ENCODE results near the gene SYT2. TPM values are rescaled to one million over a fixed set of nuclear protein-coding genes. Genes with fewer than 3 reads are reported as not detected.

Gene SYT2
- total RNA-seq, 1 donor from 2014 or later = 0.26 TPM

- H3K27ac ChIP-seq = no peak overlapping the region
- H3K27ac Mint-ChIP-seq = no peak overlapping the region
- no peak overlapping the region for H3K9ac ChIP-seq
Observed at GRCh38 chr1:202587859-202588485, 122.3 kb downstream of the SYT2 start.

GRCh38 chr1:202586871-202587270 is 123.4 kb downstream of the SYT2 start:
- peaks cover 5% of the 10 kb centered on the region for H3K27me3 Mint-ChIP-seq (ENCODE audit: insufficient read depth, low read depth)
- no peak overlapping the region for H3K27ac ChIP-seq
- H2AFZ ChIP-seq (replicated peaks) = no peak overlapping the region

More at GRCh38 chr1:202587859-202588485, 122.3 kb downstream of the SYT2 start:
- H3K4me2 ChIP-seq = no peak overlapping the region
- H3K4me3 Mint-ChIP-seq = no peak overlapping the region
- H3K9me3 Mint-ChIP-seq = no peaks in the 10 kb centered on the region
- DNase-seq (ENCODE audit: low spot score) = no peak
- no peak for TF ChIP-seq EZH2phosphoT487 (IDR thresholded peaks at IDR 0.05)
- no peak for TF ChIP-seq EZH2 (IDR thresholded peaks at IDR 0.05)
- TF ChIP-seq CTCF (IDR thresholded peaks at IDR 0.05) = no peak
- peaks cover 5% of the 10 kb centered on the region for H3K27me3 Mint-ChIP-seq (ENCODE audit: insufficient read depth, low read depth)
- H3K4me3 ChIP-seq = no peak overlapping the region
- no peaks in the 10 kb centered on the region for H3K36me3 ChIP-seq
- H3K4me1 Mint-ChIP-seq = peaks cover 29% of the 10 kb centered on the region
- peaks cover 9% of the 10 kb centered on the region for H3K4me1 ChIP-seq
- no peaks in the 10 kb centered on the region for H3K27me3 ChIP-seq
- H3K9me3 ChIP-seq (ENCODE audit: low read depth) = no peaks in the 10 kb centered on the region
- H4K20me1 ChIP-seq (ENCODE audit: low read depth) = no peaks in the 10 kb centered on the region
- no peaks in the 10 kb centered on the region for H3K79me2 ChIP-seq (ENCODE audit: low read depth)
- H3K36me3 Mint-ChIP-seq = no peaks in the 10 kb centered on the region
- no peak overlapping the region for H2AFZ ChIP-seq (replicated peaks)
- peaks cover 5% of the 10 kb centered on the region for H3F3A ChIP-seq (ENCODE audit: low read depth)

GRCh38 chr1:202586018-202586821 is 124.0 kb downstream of the SYT2 start:
- no peaks in the 10 kb centered on the region for H4K20me1 ChIP-seq (ENCODE audit: low read depth)
- peaks cover 9% of the 10 kb centered on the region for H3K4me1 ChIP-seq
- peak overlapping the region; percentile 29 for H3K4me2 ChIP-seq
- Mint-ChIP-seq H3K9me3 (no peaks in the 10 kb centered on the region), H3K36me3 (peaks cover 3% of the 10 kb centered on the region), H3K27ac (peak overlapping the region; percentile 88), H3K4me3 (no peak overlapping the region), H3K27me3 (ENCODE audit: insufficient read depth, low read depth) (peaks cover 5% of the 10 kb centered on the region), H3K4me1 (peaks cover 29% of the 10 kb centered on the region)
- no peak overlapping the region for H2AFZ ChIP-seq (replicated peaks)
- H3K27me3 ChIP-seq = no peaks in the 10 kb centered on the region
- TF ChIP-seq EZH2phosphoT487 (IDR thresholded peaks at IDR 0.05) (no peak), CTCF (IDR thresholded peaks at IDR 0.05) (no peak), EZH2 (IDR thresholded peaks at IDR 0.05) (no peak)
- H3K79me2 ChIP-seq (ENCODE audit: low read depth) = no peaks in the 10 kb centered on the region
- no peak for DNase-seq (ENCODE audit: low spot score)
- H3F3A ChIP-seq (ENCODE audit: low read depth) = peaks cover 5% of the 10 kb centered on the region
- H3K27ac ChIP-seq = no peak overlapping the region
- H3K9ac ChIP-seq = no peak overlapping the region
- H3K4me3 ChIP-seq = no peak overlapping the region
- H3K9me3 ChIP-seq (ENCODE audit: low read depth) = no peaks in the 10 kb centered on the region
- no peaks in the 10 kb centered on the region for H3K36me3 ChIP-seq

More at GRCh38 chr1:202586871-202587270, 123.4 kb downstream of the SYT2 start:
- Mint-ChIP-seq H3K9me3 (no peaks in the 10 kb centered on the region), H3K4me1 (peaks cover 29% of the 10 kb centered on the region), H3K36me3 (peaks cover 3% of the 10 kb centered on the region), H3K4me3 (no peak overlapping the region), H3K27ac (no peak overlapping the region)
- Histone ChIP-seq H3K4me3 (no peak overlapping the region), H4K20me1 (ENCODE audit: low read depth) (no peaks in the 10 kb centered on the region), H3K4me2 (no peak overlapping the region), H3K9ac (no peak overlapping the region), H3K27me3 (no peaks in the 10 kb centered on the region), H3K36me3 (no peaks in the 10 kb centered on the region), H3K4me1 (peaks cover 9% of the 10 kb centered on the region), H3K79me2 (ENCODE audit: low read depth) (no peaks in the 10 kb centered on the region), H3K9me3 (ENCODE audit: low read depth) (no peaks in the 10 kb centered on the region), H3F3A (ENCODE audit: low read depth) (peaks cover 5% of the 10 kb centered on the region)
- no peak for DNase-seq (ENCODE audit: low spot score)
- TF ChIP-seq EZH2 (IDR thresholded peaks at IDR 0.05) = no peak
- TF ChIP-seq CTCF (IDR thresholded peaks at IDR 0.05) = no peak
- no peak for TF ChIP-seq EZH2phosphoT487 (IDR thresholded peaks at IDR 0.05)
